Mesodermal cell (in vitro differentiated cells): ENCODE measurements around the gene SMARCC2.
A peak's percentile ranks its signal among the peaks of the same experiment; 100 is the strongest.
"Not testable (repeated sequence)": the region's sequence is repeated elsewhere in the genome, so short reads cannot be mapped to it uniquely, and the experiment has no call there.

Experiments
- H3K27ac ChIP-seq: 2 replicates; pipeline ENCODE4 v1.7.0; 2013; ENCODE audit warnings: mild to moderate bottlenecking, low read depth, low read length, moderate library complexity; ENCODE audit not compliant: severe bottlenecking
- H3K36me3 ChIP-seq: 2 replicates; pipeline ENCODE4 v1.7.1; 2013; ENCODE audit warnings: mild to moderate bottlenecking, low read length, moderate library complexity; ENCODE audit not compliant: control insufficient read depth, insufficient read depth
- H3K4me1 ChIP-seq: one replicate; pipeline ENCODE4 v1.7.1; 2013; ENCODE audit warnings: mild to moderate bottlenecking, low read length; ENCODE audit not compliant: insufficient read depth, control insufficient read depth, poor library complexity, severe bottlenecking
- H3K4me3 ChIP-seq: 2 replicates; pipeline ENCODE4 v1.7.0; 2013; ENCODE audit warnings: low read length, control low read depth, mild to moderate bottlenecking; ENCODE audit not compliant: insufficient read depth, poor library complexity, severe bottlenecking; ENCODE audit errors: extremely low read depth
- H3K9me3 ChIP-seq: 2 replicates; pipeline ENCODE4 v1.7.1; 2013; ENCODE audit warnings: mild to moderate bottlenecking, low read length, moderate library complexity; ENCODE audit not compliant: control insufficient read depth
- WGBS, 2 experiments: methylation state at CpG; one replicate each; pipeline ENCODE4 v1.1.5; 2013; ENCODE audit warnings: missing lambda C conversion rate in 2 of 2; ENCODE audit not compliant: insufficient coverage in 2 of 2; 5-methylcytosine and 5-hydroxymethylcytosine counted together

SMARCC2 gene

GRCh38 chr12:56208006-56208405 lies 18.7 kb upstream of the SMARCC2 start:
- Histone ChIP-seq H3K4me3 (no peak overlapping the region), H3K27ac (no peak overlapping the region), H3K4me1 (no peaks in the 10 kb centered on the region), H3K36me3 (peaks cover 89% of the 10 kb centered on the region), H3K9me3 (no peaks in the 10 kb centered on the region)
- 98 to 99% methylated on average over 6 of the region's 6 CpGs for WGBS, 2 experiments

- Histone ChIP-seq H3K4me3 (no peak overlapping the region), H3K27ac (no peak overlapping the region), H3K9me3 (no peaks in the 10 kb centered on the region), H3K36me3 (peaks cover 75% of the 10 kb centered on the region), H3K4me1 (peaks cover 6% of the 10 kb centered on the region)
- 82 to 90% methylated on average over 9 to 10 of the region's 14 CpGs for WGBS, 2 experiments
Measured at GRCh38 chr12:56206452-56207166, 17.3 kb upstream of the SMARCC2 start.

- no peak overlapping the region for H3K4me3 ChIP-seq
- no peak overlapping the region for H3K27ac ChIP-seq
- H3K36me3 ChIP-seq = peaks cover 63% of the 10 kb centered on the region
- peaks cover 6% of the 10 kb centered on the region for H3K4me1 ChIP-seq
- H3K9me3 ChIP-seq = no peaks in the 10 kb centered on the region
Measured at GRCh38 chr12:56205445-56205844, 16.2 kb upstream of the SMARCC2 start.

- Histone ChIP-seq H3K4me3 (no peak overlapping the region), H3K9me3 (no peaks in the 10 kb centered on the region), H3K4me1 (peaks cover 8% of the 10 kb centered on the region), H3K27ac (peak overlapping the region; percentile 49), H3K36me3 (peaks cover 52% of the 10 kb centered on the region)
Measured at GRCh38 chr12:56204275-56204674, 15.0 kb upstream of the SMARCC2 start.

GRCh38 chr12:56202838-56203237 lies 13.6 kb upstream of the SMARCC2 start:
- H3K27ac ChIP-seq = no peak overlapping the region
- H3K9me3 ChIP-seq = no peaks in the 10 kb centered on the region
- peaks cover 16% of the 10 kb centered on the region for H3K4me1 ChIP-seq
- peaks cover 40% of the 10 kb centered on the region for H3K36me3 ChIP-seq
- WGBS, 2 experiments = no CpG with 5 or more reads among the region's 2 CpGs
- no peak overlapping the region for H3K4me3 ChIP-seq

DNA sequence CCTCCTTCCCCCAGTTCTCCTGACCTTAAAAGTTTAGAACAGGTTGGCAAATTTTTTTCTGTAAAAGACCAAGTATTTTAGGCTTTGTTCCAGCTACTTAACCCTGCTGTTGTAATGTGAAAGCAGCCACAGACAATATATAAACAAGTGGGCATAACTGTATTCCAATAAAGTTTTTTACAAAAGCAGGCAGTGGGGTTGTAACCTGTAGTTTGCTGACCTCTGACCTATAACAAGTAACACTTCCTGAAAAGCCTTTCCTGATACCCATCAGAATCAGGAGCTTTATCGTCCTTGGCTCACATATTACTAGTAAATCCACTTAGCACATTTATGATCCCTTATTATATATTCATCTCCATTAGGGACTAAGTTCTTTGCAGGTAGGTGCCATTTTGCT lies 13.1 kb upstream of the SMARCC2 start:
- Histone ChIP-seq H3K4me3 (no peak overlapping the region), H3K9me3 (no peaks in the 10 kb centered on the region), H3K36me3 (peaks cover 36% of the 10 kb centered on the region), H3K27ac (no peak overlapping the region), H3K4me1 (peaks cover 19% of the 10 kb centered on the region)
- WGBS, 2 experiments = 80% methylated on average over 1 of the region's 1 CpG; no CpG with 5 or more reads in 1 of the 2 experiments

DNA sequence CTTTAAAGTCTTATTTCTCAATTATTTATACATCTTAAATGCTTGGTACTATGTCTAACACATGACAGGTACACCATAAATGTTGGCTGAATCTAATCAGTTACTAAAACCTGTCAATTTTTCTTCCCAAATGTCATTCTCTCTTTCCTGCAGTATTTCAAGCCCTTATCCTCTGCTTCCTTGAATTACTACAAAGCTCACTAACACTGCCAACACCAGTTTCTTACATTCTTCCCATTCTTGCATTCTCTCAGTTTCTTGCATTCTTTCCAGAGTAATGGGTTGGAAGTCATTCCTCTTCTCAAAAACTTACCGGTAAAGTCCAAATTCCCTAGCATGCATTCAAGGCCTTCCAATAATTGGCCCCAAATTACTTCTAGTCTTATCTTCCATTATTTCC lies 9.6 kb upstream of the SMARCC2 start:
- H3K4me3 ChIP-seq = no peak overlapping the region
- WGBS, 2 experiments = 31 to 64% methylated on average over 1 of the region's 1 CpG
- no peaks in the 10 kb centered on the region for H3K9me3 ChIP-seq
- H3K36me3 ChIP-seq = peaks cover under 1% of the 10 kb centered on the region
- H3K27ac ChIP-seq = peak overlapping the region; percentile 97
- H3K4me1 ChIP-seq = peaks cover 19% of the 10 kb centered on the region

GRCh38 chr12:56197921-56198635 lies 8.8 kb upstream of the SMARCC2 start:
- H3K4me3 ChIP-seq = no peak overlapping the region
- peaks cover 4% of the 10 kb centered on the region for H3K9me3 ChIP-seq
- peaks cover 19% of the 10 kb centered on the region for H3K4me1 ChIP-seq
- H3K27ac ChIP-seq = peak overlapping the region; percentile 97
- H3K36me3 ChIP-seq = no peaks in the 10 kb centered on the region
- 92 to 99% methylated on average over 6 to 9 of the region's 9 CpGs for WGBS, 2 experiments

GRCh38 chr12:56196818-56197550 lies 7.7 kb upstream of the SMARCC2 start:
- H3K4me3 ChIP-seq, H3K9me3 ChIP-seq, H3K36me3 ChIP-seq: not testable (repeated sequence)
- peaks cover 13% of the 10 kb centered on the region for H3K4me1 ChIP-seq
- peak overlapping the region; percentile 97 for H3K27ac ChIP-seq
- WGBS, 2 experiments = 79 to 82% methylated on average over 9 to 10 of the region's 11 CpGs

- no peak overlapping the region for H3K4me3 ChIP-seq
- H3K9me3 ChIP-seq = peaks cover 4% of the 10 kb centered on the region
- H3K27ac ChIP-seq = no peak overlapping the region
- H3K36me3 ChIP-seq = peaks cover under 1% of the 10 kb centered on the region
- peaks cover 4% of the 10 kb centered on the region for H3K4me1 ChIP-seq
- WGBS, 2 experiments = 25 to 67% methylated on average over 1 of the region's 1 CpG
Measured at GRCh38 chr12:56193025-56193578, 3.8 kb upstream of the SMARCC2 start.
